ENCODE data around the gene TTK. TPM values are rescaled to one million over a fixed set of nuclear protein-coding genes. Genes with fewer than 3 reads are reported as not detected.

Gene TTK
- total and polyA plus RNA-seq, 4 experiments from 2014 or later, result 0.24 to 0.87 (median 0.61) TPM; not detected in 1

GRCh38 chr6:80001337-80001736 is 3.1 kb upstream of the TTK start:
- Mint-ChIP-seq H3K27me3 (peaks cover 2 to 5% of the 10 kb centered on the region in 2 donors), H3K27ac (peak overlapping the region in 1 of 7 donors; percentile 69), H3K36me3 (peaks cover 0 to 2% of the 10 kb centered on the region in 2 donors), H3K9me3 (peaks cover 0 to 2% (median 0%) of the 10 kb centered on the region in 8 donors), H3K4me1 (peaks cover 15 to 25% (median 20%) of the 10 kb centered on the region in 4 donors), H3K4me3 (no peak overlapping the region)
- peaks cover 19% of the 10 kb centered on the region for H3K4me1 ChIP-seq (ENCODE audit: insufficient read depth, low read length)
- no peak overlapping the region for H3K27ac ChIP-seq (ENCODE audit: low read depth, low read length)
- intact Hi-C loops (cut with micrococcal nuclease), result loop anchor here (5.0 kb wide), 3 partner anchors 134 to 464 kb away; partner anchors contain the start of gene LCA5
- CTCF ChIA-PET (ENCODE audit: partially characterized antibody), result interaction anchor here (0.8 to 1.0 kb wide), 2 partner anchors 14 to 131 kb away, joined by 3 to 5 read pairs; no protein-coding TSS in a partner anchor
- H3K9me3 ChIP-seq (ENCODE audit: control insufficient read depth in 1 of 2, low read length in 2 of 2), result no peaks in the 10 kb centered on the region
- no peak overlapping the region for H3K4me3 ChIP-seq (ENCODE audit: low read length in 2 of 2)
- H3K27me3 ChIP-seq (ENCODE audit: insufficient read depth, low read length), result no peaks in the 10 kb centered on the region
- POLR2A ChIA-PET (ENCODE audit: partially characterized antibody), result interaction anchor here (1.3 kb wide), 1 partner anchor 51 kb away, joined by 3 read pairs; no protein-coding TSS in a partner anchor
- H3K36me3 ChIP-seq (ENCODE audit: insufficient read depth, low read length), result no peaks in the 10 kb centered on the region
- DNase-seq, result no peak

GRCh38 chr6:80003826-80004172 is 650 bp upstream of the TTK start:
- CTCF ChIA-PET (ENCODE audit: partially characterized antibody), result interaction anchor here (0.8 to 3.0 kb wide), 10 partner anchors 12 to 136 kb away, joined by 3 to 24 read pairs (median 4); partner anchors contain the start of gene BCKDHB
- Mint-ChIP-seq H3K27me3 (peaks cover 2 to 5% of the 10 kb centered on the region in 2 donors), H3K4me3 (peak overlapping the region; percentile 88 to 97 (median 94)), H3K9me3 (peaks cover 0 to under 1% (median 0%) of the 10 kb centered on the region in 8 donors), H3K4me1 (peaks cover 15 to 25% (median 20%) of the 10 kb centered on the region in 4 donors), H3K27ac (peak overlapping the region; percentile 89 to 99 (median 98)), H3K36me3 (peaks cover 0 to 2% of the 10 kb centered on the region in 2 donors)
- peak in 3 of 5 donors; percentile 62 to 79 (median 68) for DNase-seq
- Histone ChIP-seq H3K27me3 (ENCODE audit: insufficient read depth, low read length) (no peaks in the 10 kb centered on the region), H3K4me3 (ENCODE audit: low read length in 2 of 2) (peak overlapping the region; percentile 42 to 95), H3K36me3 (ENCODE audit: insufficient read depth, low read length) (no peaks in the 10 kb centered on the region), H3K27ac (ENCODE audit: low read depth, low read length) (peak overlapping the region; percentile 81), H3K9me3 (ENCODE audit: control insufficient read depth in 1 of 2, low read length in 2 of 2) (no peaks in the 10 kb centered on the region), H3K4me1 (ENCODE audit: insufficient read depth, low read length) (peaks cover 20% of the 10 kb centered on the region)
- POLR2A ChIA-PET (ENCODE audit: partially characterized antibody), result interaction anchor here (0.6 to 3.1 kb wide), 16 partner anchors 9 to 1749 kb away, joined by 3 to 24 read pairs (median 4); partner anchors contain the start of genes BCKDHB, ELOVL4, PHIP and TENT5A
- intact Hi-C loops (cut with micrococcal nuclease), result loop anchor here (1.0 to 5.0 kb wide), 8 partner anchors 19 to 1749 kb away; partner anchors contain the start of genes BCKDHB, LCA5, PHIP and TENT5A

- DNase-seq, result no peak
- Histone ChIP-seq H3K9me3 (ENCODE audit: control insufficient read depth in 1 of 2, low read length in 2 of 2) (no peaks in the 10 kb centered on the region), H3K27ac (ENCODE audit: low read depth, low read length) (no peak overlapping the region), H3K4me1 (ENCODE audit: insufficient read depth, low read length) (peaks cover 25% of the 10 kb centered on the region), H3K4me3 (ENCODE audit: low read length in 2 of 2) (no peak overlapping the region), H3K27me3 (ENCODE audit: insufficient read depth, low read length) (no peaks in the 10 kb centered on the region), H3K36me3 (ENCODE audit: insufficient read depth, low read length) (no peaks in the 10 kb centered on the region)
- Mint-ChIP-seq H3K4me3 (peak overlapping the region in 7 of 8 donors; percentile 24 to 97 (median 94)), H3K9me3 (no peaks in the 10 kb centered on the region), H3K36me3 (peaks cover 0 to 2% of the 10 kb centered on the region in 2 donors), H3K27ac (peak overlapping the region in 2 of 7 donors; percentile 32 to 99), H3K27me3 (peaks cover 2 to 3% of the 10 kb centered on the region in 2 donors), H3K4me1 (peaks cover 15 to 25% (median 21%) of the 10 kb centered on the region in 4 donors)
- CTCF ChIA-PET (ENCODE audit: partially characterized antibody), result interaction anchor here (3.0 kb wide), 1 partner anchor 60 kb away, joined by 18 read pairs; no protein-coding TSS in a partner anchor
- POLR2A ChIA-PET (ENCODE audit: partially characterized antibody), result interaction anchor here (3.1 kb wide), 1 partner anchor 101 kb away, joined by 24 read pairs; the partner anchor contains the start of gene BCKDHB
- intact Hi-C loops (cut with micrococcal nuclease), result loop anchor here (2.0 kb wide), 2 partner anchors 927 to 1747 kb away; partner anchors contain the start of genes PHIP and TENT5A
Measured at GRCh38 chr6:80005406-80005805, 957 bp downstream of the TTK start.

GRCh38 chr6:80006541-80006940 is 2.1 kb downstream of the TTK start:
- H3K27me3 ChIP-seq (ENCODE audit: insufficient read depth, low read length), result no peaks in the 10 kb centered on the region
- CTCF ChIA-PET (ENCODE audit: partially characterized antibody), result no interaction called here
- DNase-seq, result no peak
- intact Hi-C loops (cut with micrococcal nuclease), result no loop called here
- no peaks in the 10 kb centered on the region for H3K36me3 ChIP-seq (ENCODE audit: insufficient read depth, low read length)
- no peaks in the 10 kb centered on the region for H3K9me3 ChIP-seq (ENCODE audit: control insufficient read depth in 1 of 2, low read length in 2 of 2)
- no peaks in the 10 kb centered on the region for H3K27me3 Mint-ChIP-seq
- peaks cover 25% of the 10 kb centered on the region for H3K4me1 ChIP-seq (ENCODE audit: insufficient read depth, low read length)
- POLR2A ChIA-PET (ENCODE audit: partially characterized antibody), result no interaction called here
- H3K27ac ChIP-seq (ENCODE audit: low read depth, low read length), result no peak overlapping the region
- no peak overlapping the region for H3K27ac Mint-ChIP-seq
- peaks cover 15 to 25% (median 21%) of the 10 kb centered on the region in 4 donors for H3K4me1 Mint-ChIP-seq
- H3K9me3 Mint-ChIP-seq, result no peaks in the 10 kb centered on the region
- peaks cover 0 to 2% of the 10 kb centered on the region in 2 donors for H3K36me3 Mint-ChIP-seq
- no peak overlapping the region for H3K4me3 Mint-ChIP-seq
- H3K4me3 ChIP-seq (ENCODE audit: low read length in 2 of 2), result no peak overlapping the region

- no peak overlapping the region for H3K27ac Mint-ChIP-seq
- no peaks in the 10 kb centered on the region for H3K27me3 Mint-ChIP-seq
- H3K4me3 Mint-ChIP-seq, result no peak overlapping the region
- CTCF ChIA-PET (ENCODE audit: partially characterized antibody), result interaction anchor here (0.8 to 1.8 kb wide), 3 partner anchors 10 to 140 kb away, joined by 3 to 9 read pairs (median 4); no protein-coding TSS in a partner anchor
- intact Hi-C loops (cut with micrococcal nuclease), result no loop called here
- no peak for DNase-seq
- no peak overlapping the region for H3K27ac ChIP-seq (ENCODE audit: low read depth, low read length)
- H3K27me3 ChIP-seq (ENCODE audit: insufficient read depth, low read length), result no peaks in the 10 kb centered on the region
- POLR2A ChIA-PET (ENCODE audit: partially characterized antibody), result no interaction called here
- H3K4me1 Mint-ChIP-seq, result peaks cover 5 to 10% (median 7%) of the 10 kb centered on the region in 4 donors
- H3K36me3 ChIP-seq (ENCODE audit: insufficient read depth, low read length), result no peaks in the 10 kb centered on the region
- no peaks in the 10 kb centered on the region for H3K36me3 Mint-ChIP-seq
- peaks cover 13% of the 10 kb centered on the region for H3K4me1 ChIP-seq (ENCODE audit: insufficient read depth, low read length)
- no peaks in the 10 kb centered on the region for H3K9me3 Mint-ChIP-seq
- H3K4me3 ChIP-seq (ENCODE audit: low read length in 2 of 2), result no peak overlapping the region
- no peaks in the 10 kb centered on the region for H3K9me3 ChIP-seq (ENCODE audit: control insufficient read depth in 1 of 2, low read length in 2 of 2)
Measured at GRCh38 chr6:80009531-80009930, 5.1 kb downstream of the TTK start.

GRCh38 chr6:80010288-80010687 is 5.8 kb downstream of the TTK start:
- ChIA-PET CTCF (ENCODE audit: partially characterized antibody) (interaction anchor here (0.8 to 1.8 kb wide), 3 partner anchors 10 to 141 kb away, joined by 3 to 9 read pairs (median 4); no protein-coding TSS in a partner anchor), POLR2A (ENCODE audit: partially characterized antibody) (no interaction called here)
- no peak overlapping the region for H3K4me3 Mint-ChIP-seq
- H3K27me3 ChIP-seq (ENCODE audit: insufficient read depth, low read length), result no peaks in the 10 kb centered on the region
- peaks cover 0 to 3% (median 2%) of the 10 kb centered on the region in 4 donors for H3K4me1 Mint-ChIP-seq
- H3K27me3 Mint-ChIP-seq, result no peaks in the 10 kb centered on the region
- H3K9me3 ChIP-seq (ENCODE audit: control insufficient read depth in 1 of 2, low read length in 2 of 2), result no peaks in the 10 kb centered on the region
- intact Hi-C loops (cut with micrococcal nuclease), result no loop called here
- no peak for DNase-seq
- peak overlapping the region in 1 of 7 donors; percentile 38 for H3K27ac Mint-ChIP-seq
- no peak overlapping the region for H3K4me3 ChIP-seq (ENCODE audit: low read length in 2 of 2)
- H3K36me3 Mint-ChIP-seq, result no peaks in the 10 kb centered on the region
- no peaks in the 10 kb centered on the region for H3K36me3 ChIP-seq (ENCODE audit: insufficient read depth, low read length)
- H3K27ac ChIP-seq (ENCODE audit: low read depth, low read length), result no peak overlapping the region
- no peaks in the 10 kb centered on the region for H3K9me3 Mint-ChIP-seq
- H3K4me1 ChIP-seq (ENCODE audit: insufficient read depth, low read length), result peaks cover 6% of the 10 kb centered on the region

- Histone ChIP-seq H3K36me3 (ENCODE audit: insufficient read depth, low read length) (no peaks in the 10 kb centered on the region), H3K27me3 (ENCODE audit: insufficient read depth, low read length) (no peaks in the 10 kb centered on the region), H3K4me1 (ENCODE audit: insufficient read depth, low read length) (peaks cover 8% of the 10 kb centered on the region), H3K27ac (ENCODE audit: low read depth, low read length) (no peak overlapping the region), H3K9me3 (ENCODE audit: control insufficient read depth in 1 of 2, low read length in 2 of 2) (no peaks in the 10 kb centered on the region), H3K4me3 (ENCODE audit: low read length in 2 of 2) (no peak overlapping the region)
- H3K4me3 Mint-ChIP-seq, result no peak overlapping the region
- intact Hi-C loops (cut with micrococcal nuclease), result no loop called here
- no peaks in the 10 kb centered on the region for H3K36me3 Mint-ChIP-seq
- peaks cover 0 to 6% (median under 1%) of the 10 kb centered on the region in 4 donors for H3K4me1 Mint-ChIP-seq
- ChIA-PET POLR2A (ENCODE audit: partially characterized antibody) (no interaction called here), CTCF (ENCODE audit: partially characterized antibody) (no interaction called here)
- no peaks in the 10 kb centered on the region for H3K27me3 Mint-ChIP-seq
- DNase-seq, result no peak
- H3K27ac Mint-ChIP-seq, result peak overlapping the region in 1 of 7 donors; percentile 64
- no peaks in the 10 kb centered on the region for H3K9me3 Mint-ChIP-seq
Measured at GRCh38 chr6:80015839-80016435, 11.5 kb downstream of the TTK start.

Measured in CD4-positive, alpha-beta memory T cell (primary cell).